ENCODE data around the gene STK16. TPM values are rescaled to one million over a fixed set of nuclear protein-coding genes. Genes with fewer than 3 reads are reported as not detected.

STK16 gene
- total RNA-seq, 1 donor from 2014 or later, result 31.0 TPM

DNA sequence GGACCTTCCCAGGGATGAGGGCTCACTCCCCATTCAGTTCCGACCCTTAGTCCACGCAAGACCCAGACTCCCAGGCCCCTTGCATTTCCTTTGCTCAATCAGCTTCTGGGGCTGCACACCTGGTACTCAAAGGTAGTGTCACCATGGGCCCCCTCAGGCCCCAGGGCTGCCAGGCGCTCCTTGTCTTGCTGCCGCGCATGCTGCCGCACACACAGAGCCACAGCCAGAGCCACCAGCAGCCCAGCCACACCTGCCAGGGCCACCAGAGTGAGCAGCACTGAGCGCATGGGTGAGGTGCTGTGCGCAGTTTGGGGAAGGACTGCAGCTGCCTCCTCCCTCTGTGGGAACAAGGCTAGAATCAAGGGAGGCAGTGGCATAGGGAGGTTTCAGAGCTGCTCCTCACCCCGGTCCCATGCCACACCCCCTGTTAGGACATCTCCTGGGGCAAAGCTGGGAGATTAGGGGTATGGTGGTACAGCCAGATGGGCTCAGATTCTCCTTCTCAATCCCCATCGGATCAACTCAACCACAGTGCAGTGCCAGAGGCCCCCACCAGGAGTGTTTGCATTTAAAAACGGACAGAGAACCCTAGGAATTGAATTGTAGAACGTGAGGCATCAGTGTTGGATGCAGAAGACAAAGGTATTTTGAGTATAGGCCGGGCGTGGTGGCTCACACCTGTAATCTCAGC lies 52.6 kb downstream of the STK16 start:
- POLR2A ChIA-PET, result interaction anchor here (0.5 to 10.1 kb wide), 2 partner anchors 18 to 45 kb away, joined by 5 to 138 read pairs; partner anchors contain the start of gene DNAJB2
- intact Hi-C loops (cut with micrococcal nuclease), result loop anchor here (1.0 to 5.0 kb wide), 6 partner anchors 122 to 446 kb away; partner anchors contain the start of genes CNPPD1 and NHEJ1
- no peak for ATAC-seq (ENCODE audit: low read depth)

DNA sequence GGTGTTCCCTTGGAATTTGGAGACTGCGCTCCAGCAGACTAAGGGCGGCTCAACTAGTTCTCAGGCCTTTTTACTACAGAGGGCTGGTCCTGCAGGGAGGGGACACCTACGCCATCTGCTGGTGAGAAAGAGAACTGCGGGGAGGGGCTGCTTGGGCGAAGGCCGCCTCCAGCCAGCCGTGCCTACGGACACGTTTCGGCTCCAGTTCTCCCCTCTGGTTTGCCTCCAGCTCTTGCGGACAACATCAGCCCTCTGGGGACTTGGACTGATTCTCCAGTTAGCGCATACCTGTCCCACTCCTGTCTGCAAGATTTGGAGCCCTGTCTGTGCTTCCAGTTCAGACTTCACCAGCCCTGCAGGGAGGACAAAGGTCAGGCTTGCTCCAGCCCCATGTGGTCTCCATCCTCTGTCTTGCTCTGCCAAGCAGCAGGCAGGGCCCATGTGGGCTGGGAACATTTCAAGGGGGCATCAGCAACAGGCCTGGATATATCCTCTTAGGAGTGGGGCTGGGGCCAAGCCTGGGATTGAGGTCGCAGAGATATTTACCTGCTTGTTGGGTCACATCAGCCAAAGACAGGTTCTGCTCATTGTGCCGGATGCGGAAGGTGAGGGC lies 53.6 kb downstream of the STK16 start:
- POLR2A ChIA-PET, result interaction anchor here (10.1 kb wide), 1 partner anchor 19 kb away, joined by 138 read pairs; the partner anchor contains the start of gene DNAJB2
- Mint-ChIP-seq H3K36me3 (ENCODE audit: low read depth) (no peaks in the 10 kb centered on the region), H3K4me1 (peaks cover 22% of the 10 kb centered on the region), H3K27ac (no peak overlapping the region), H3K9me3 (no peaks in the 10 kb centered on the region), H3K27me3 (peaks cover 33% of the 10 kb centered on the region), H3K4me3 (no peak overlapping the region)
- TF ChIP-seq, protein P1, sequence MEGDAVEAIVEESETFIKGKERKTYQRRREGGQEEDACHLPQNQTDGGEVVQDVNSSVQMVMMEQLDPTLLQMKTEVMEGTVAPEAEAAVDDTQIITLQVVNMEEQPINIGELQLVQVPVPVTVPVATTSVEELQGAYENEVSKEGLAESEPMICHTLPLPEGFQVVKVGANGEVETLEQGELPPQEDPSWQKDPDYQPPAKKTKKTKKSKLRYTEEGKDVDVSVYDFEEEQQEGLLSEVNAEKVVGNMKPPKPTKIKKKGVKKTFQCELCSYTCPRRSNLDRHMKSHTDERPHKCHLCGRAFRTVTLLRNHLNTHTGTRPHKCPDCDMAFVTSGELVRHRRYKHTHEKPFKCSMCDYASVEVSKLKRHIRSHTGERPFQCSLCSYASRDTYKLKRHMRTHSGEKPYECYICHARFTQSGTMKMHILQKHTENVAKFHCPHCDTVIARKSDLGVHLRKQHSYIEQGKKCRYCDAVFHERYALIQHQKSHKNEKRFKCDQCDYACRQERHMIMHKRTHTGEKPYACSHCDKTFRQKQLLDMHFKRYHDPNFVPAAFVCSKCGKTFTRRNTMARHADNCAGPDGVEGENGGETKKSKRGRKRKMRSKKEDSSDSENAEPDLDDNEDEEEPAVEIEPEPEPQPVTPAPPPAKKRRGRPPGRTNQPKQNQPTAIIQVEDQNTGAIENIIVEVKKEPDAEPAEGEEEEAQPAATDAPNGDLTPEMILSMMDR (IDR thresholded peaks at IDR 0.05), result peak; percentile 67
- peak; percentile 84 for DNase-seq
- intact Hi-C loops (cut with micrococcal nuclease), result loop anchor here (1.0 to 5.0 kb wide), 6 partner anchors 123 to 447 kb away; partner anchors contain the start of genes CNPPD1 and NHEJ1
- peak; percentile 70 for ATAC-seq (ENCODE audit: low read depth)
- CTCF ChIA-PET, result interaction anchor here (0.7 to 4.6 kb wide), 9 partner anchors 12 to 241 kb away, joined by 3 to 43 read pairs (median 5); partner anchors contain the start of genes CNPPD1, DNAJB2 and NHEJ1

More for the DNA sequence above, 52.6 kb downstream of the STK16 start:
- Mint-ChIP-seq H3K36me3 (ENCODE audit: low read depth) (no peaks in the 10 kb centered on the region), H3K9me3 (no peaks in the 10 kb centered on the region), H3K27ac (no peak overlapping the region), H3K4me3 (no peak overlapping the region), H3K4me1 (peaks cover 24% of the 10 kb centered on the region), H3K27me3 (peaks cover 24% of the 10 kb centered on the region)
- CTCF ChIA-PET, result interaction anchor here (0.7 to 4.6 kb wide), 10 partner anchors 17 to 240 kb away, joined by 3 to 43 read pairs (median 4); partner anchors contain the start of genes ANKZF1, ATG9A, CNPPD1 and DNAJB2
- TF ChIP-seq, protein P1 (IDR thresholded peaks at IDR 0.05), result no peak
- DNase-seq, result no peak

DNA sequence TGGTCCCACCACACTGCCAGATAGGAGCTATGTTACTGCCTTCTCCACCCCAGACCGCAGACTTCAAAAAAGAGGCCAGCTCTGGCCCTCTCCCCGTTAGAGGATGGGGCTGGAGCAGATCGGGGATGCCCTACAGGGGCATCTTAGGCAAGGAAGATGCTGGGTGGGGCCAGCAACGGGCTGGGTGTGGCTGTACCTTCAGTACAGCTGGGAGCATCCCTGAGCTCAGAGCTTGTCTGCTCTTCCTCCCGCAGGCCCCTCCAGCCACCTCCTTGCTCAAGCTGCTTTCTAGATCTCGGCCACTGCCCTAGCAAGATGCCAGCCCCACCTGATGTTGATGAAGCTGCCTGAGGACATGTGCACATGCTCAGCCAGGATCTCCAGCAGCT lies 54.1 kb downstream of the STK16 start:
- Mint-ChIP-seq H3K4me1 (peaks cover 17% of the 10 kb centered on the region), H3K36me3 (ENCODE audit: low read depth) (no peaks in the 10 kb centered on the region), H3K4me3 (no peak overlapping the region), H3K27me3 (peaks cover 35% of the 10 kb centered on the region), H3K27ac (no peak overlapping the region), H3K9me3 (no peaks in the 10 kb centered on the region)
- intact Hi-C loops (cut with micrococcal nuclease), result loop anchor here (5.0 kb wide), 1 partner anchor 447 kb away; no protein-coding TSS in a partner anchor
- DNase-seq (no peak), ATAC-seq (ENCODE audit: low read depth) (no peak)
- ChIA-PET CTCF (interaction anchor here (0.8 to 4.6 kb wide), 8 partner anchors 11 to 143 kb away, joined by 3 to 43 read pairs (median 6); partner anchors contain the start of genes CNPPD1, DNAJB2 and NHEJ1), POLR2A (interaction anchor here (0.5 to 10.1 kb wide), 2 partner anchors 20 to 88 kb away, joined by 3 to 138 read pairs; partner anchors contain the start of gene DNAJB2)
- TF ChIP-seq, protein P1 (IDR thresholded peaks at IDR 0.05), result no peak

Other genes with a start within 250 kb of the STK16 start
- not detected in 2 replicates for gene CFAP65, start 204.0 kb upstream of the STK16 start, total RNA-seq
- 0.10 TPM in 1 of 2 replicates, not detected in the other for gene IHH, start 184.6 kb upstream of the STK16 start, total RNA-seq
- gene NHEJ1, start 84.7 kb upstream of the STK16 start, total RNA-seq, result 19.1 and 25.0 TPM in 2 replicates
- 4.5 and 4.9 TPM in 2 replicates for gene SLC23A3, start 75.5 kb upstream of the STK16 start, total RNA-seq
- gene CNPPD1, start 68.6 kb upstream of the STK16 start, total RNA-seq, result 144 and 147 TPM in 2 replicates
- 60.5 and 78.6 TPM in 2 replicates for gene RETREG2, start 67.2 kb upstream of the STK16 start, total RNA-seq
- 39.9 and 47.2 TPM in 2 replicates for gene ZFAND2B, start 38.7 kb upstream of the STK16 start, total RNA-seq
- gene ABCB6, start 26.5 kb upstream of the STK16 start, total RNA-seq, result 12.1 and 16.6 TPM in 2 replicates
- 28.3 and 38.3 TPM in 2 replicates for gene ATG9A, start 15.8 kb upstream of the STK16 start, total RNA-seq
- 96.0 and 105 TPM in 2 replicates for gene ANKZF1, start 15.7 kb upstream of the STK16 start, total RNA-seq
- gene GLB1L, start within 50 bp of the STK16 start, total RNA-seq, result 4.5 and 4.6 TPM in 2 replicates
- gene TUBA4B, start 7.8 kb downstream of the STK16 start, total RNA-seq, result 0.20 TPM in 1 of 2 replicates, not detected in the other
- 184 and 192 TPM in 2 replicates for gene TUBA4A, start 8.4 kb downstream of the STK16 start, total RNA-seq
- gene DNAJB2, start 33.9 kb downstream of the STK16 start, total RNA-seq, result 59.0 and 71.1 TPM in 2 replicates
- not detected in 2 replicates for gene PTPRN, start 63.9 kb downstream of the STK16 start, total RNA-seq
- not detected in 2 replicates for gene RESP18, start 87.3 kb downstream of the STK16 start, total RNA-seq
- 89.0 and 93.4 TPM in 2 replicates for gene DNPEP, start 142.4 kb downstream of the STK16 start, total RNA-seq
- not detected in 2 replicates for gene DES, start 172.9 kb downstream of the STK16 start, total RNA-seq
- gene SPEG, start 189.4 kb downstream of the STK16 start, total RNA-seq, result 0.09 and 0.42 TPM in 2 replicates